T-helper 9 cell (primary cell): ENCODE data around the gene SLC38A7.
"Not testable (repeated sequence)": the region's sequence is repeated elsewhere in the genome, so short reads cannot be mapped to it uniquely, and the experiment has no call there.

ENCODE experiments used
- DNase-seq: peaks from one replicate; pipeline ENCODE4 v3.0.0-alpha.2; 2020

SLC38A7 gene

GRCh38 chr16:58670946-58671583 lies 13.5 kb downstream of the SLC38A7 start:
- DNase-seq, result no peak

- DNase-seq, result no peak
Observed at GRCh38 chr16:58670177-58670576, 14.4 kb downstream of the SLC38A7 start.

GRCh38 chr16:58665200-58665599 lies 19.4 kb downstream of the SLC38A7 start:
- DNase-seq, result no peak

- DNase-seq, result no peak
Observed at GRCh38 chr16:58661199-58661830, 23.3 kb downstream of the SLC38A7 start.

- DNase-seq, result not testable (repeated sequence)
Observed at GRCh38 chr16:58659911-58660310, 24.7 kb downstream of the SLC38A7 start.

DNA sequence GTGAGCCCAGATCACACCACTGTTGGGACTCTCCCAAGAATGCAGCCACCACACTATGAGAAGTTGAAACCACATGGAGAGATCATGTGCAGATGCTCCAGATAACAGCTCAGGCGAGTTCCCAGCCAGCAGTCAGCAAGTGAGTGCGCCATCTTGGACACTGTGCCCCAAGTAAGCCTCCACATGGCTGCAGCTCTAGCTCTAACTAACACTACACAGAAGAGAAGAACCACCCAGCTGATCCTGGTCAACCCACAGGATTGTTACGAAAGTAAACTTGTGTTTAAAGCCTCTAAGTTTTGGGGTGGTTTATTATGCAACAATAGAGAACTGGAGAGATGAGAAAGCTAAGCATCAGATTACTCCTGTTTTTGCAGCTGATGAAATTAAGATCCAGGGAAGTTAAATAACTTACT lies 25.8 kb downstream of the SLC38A7 start:
- no peak for DNase-seq

DNA sequence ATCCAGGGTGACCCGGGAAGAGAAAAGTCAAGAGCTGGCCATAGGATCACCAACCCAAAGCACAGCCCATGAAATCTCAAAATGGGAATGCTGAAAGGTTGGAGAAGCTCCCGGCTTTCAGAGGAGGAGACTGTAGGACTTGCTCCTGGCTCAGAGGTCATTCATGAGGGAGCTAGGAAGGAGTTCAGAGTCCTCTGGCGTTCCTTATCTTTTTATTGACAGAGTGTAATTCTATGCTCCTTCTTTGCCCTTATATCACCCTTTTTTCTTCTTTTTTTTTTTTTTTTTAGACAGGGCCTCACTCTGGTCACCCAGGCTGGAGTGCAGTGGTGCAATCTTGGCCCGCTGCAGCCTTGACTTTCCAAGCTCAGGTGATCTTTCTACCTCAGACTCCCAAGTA lies 27.7 kb downstream of the SLC38A7 start:
- no peak for DNase-seq

- DNase-seq, result no peak
Observed at GRCh38 chr16:58655215-58655596, 29.4 kb downstream of the SLC38A7 start.

DNA sequence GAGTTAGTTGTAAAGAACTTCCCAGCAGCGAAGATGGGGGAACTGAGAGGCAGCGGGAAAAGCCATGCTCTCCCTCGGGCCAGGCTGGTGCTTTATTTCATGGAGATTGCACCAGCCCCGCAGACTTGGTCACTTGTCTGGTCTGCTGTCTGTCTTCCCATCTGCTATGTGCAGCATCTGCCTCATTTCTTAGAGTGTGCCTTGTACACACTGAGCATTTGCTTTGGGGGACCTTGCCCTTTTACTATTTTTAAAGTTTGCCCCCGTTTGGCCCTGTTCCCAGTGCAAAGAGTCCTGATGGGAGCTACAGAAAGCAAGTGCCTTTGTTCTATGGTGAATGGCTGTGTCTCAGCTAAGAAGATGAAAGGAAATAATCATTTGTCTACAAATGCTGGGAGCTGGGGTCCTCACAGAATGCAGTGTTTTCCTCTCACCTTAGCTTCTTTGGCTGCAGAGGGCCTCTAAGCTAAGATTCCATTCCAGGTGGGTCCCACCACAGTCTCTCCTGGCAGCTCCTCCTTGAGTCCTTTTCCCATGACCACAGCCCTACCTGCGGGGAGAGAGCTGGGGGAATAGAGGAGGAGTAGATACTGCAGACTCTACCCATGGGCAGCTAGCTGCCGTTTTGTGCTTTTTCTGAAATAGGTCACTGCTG lies 29.9 kb downstream of the SLC38A7 start:
- no peak for DNase-seq

- DNase-seq, result no peak
Observed at GRCh38 chr16:58652741-58653140, 31.8 kb downstream of the SLC38A7 start.

GRCh38 chr16:58651965-58652348 lies 32.6 kb downstream of the SLC38A7 start:
- DNase-seq, result no peak

GRCh38 chr16:58649707-58650106 lies 34.9 kb downstream of the SLC38A7 start:
- DNase-seq, result no peak

DNA sequence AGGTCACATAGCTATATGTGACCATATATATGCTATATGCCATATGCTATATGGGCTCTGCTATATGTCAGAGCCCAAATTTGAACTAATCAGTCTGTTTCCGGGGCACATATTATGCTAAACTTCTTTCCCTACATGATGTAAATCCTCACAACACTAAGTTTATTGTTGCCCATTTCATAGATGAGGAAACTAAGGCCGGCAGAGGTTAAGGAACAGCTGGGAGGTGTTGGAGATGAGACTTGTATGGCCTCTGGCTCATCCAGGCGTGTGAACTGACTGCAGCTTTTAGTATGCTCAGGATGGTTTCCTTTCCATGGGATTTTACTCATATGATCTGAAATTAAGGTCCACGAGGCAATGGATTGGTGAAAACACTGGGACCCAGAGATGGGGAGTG lies 37.5 kb downstream of the SLC38A7 start:
- no peak for DNase-seq

- no peak for DNase-seq
Observed at GRCh38 chr16:58644765-58645487, 39.6 kb downstream of the SLC38A7 start.

GRCh38 chr16:58644108-58644507 lies 40.5 kb downstream of the SLC38A7 start:
- DNase-seq, result no peak

DNA sequence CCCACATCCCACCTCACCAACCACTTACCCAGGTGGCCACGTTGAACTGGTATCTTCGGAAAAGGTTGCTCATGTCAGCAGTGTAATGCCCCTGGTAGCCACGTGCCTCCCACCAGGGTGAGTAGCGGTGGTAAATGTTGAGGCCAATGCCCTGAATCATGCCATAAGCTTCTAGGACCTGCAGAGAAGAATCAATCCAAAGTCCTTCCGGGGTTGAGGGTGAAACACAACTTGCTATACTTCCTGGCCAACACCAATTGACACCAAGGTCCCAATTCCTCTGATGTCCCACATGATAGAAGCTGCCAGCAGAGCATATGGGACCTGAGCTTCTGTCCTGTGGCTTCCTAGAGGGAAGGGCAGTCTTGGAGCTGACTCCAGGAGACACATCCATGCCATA lies 43.6 kb downstream of the SLC38A7 start:
- DNase-seq, result no peak

DNA sequence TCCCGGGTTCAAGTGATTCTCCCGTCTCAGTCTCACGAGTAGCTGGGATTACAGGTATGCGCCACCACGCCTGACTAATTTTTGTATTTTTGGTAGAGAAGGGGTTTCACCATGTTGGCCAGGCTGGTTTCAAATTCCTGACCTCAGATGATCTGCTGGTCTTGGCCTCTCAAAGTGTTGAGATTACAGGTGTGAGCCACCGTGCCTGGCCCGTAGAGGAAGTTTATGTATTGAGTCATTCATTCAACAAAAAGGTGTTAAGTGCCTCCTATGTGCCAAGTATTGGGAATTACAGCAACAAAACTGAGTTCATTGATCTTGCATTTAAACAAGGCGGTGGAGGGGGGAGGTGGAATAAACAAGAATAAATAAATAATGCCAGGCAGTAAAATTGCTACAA lies 44.7 kb downstream of the SLC38A7 start:
- DNase-seq, result no peak

DNA sequence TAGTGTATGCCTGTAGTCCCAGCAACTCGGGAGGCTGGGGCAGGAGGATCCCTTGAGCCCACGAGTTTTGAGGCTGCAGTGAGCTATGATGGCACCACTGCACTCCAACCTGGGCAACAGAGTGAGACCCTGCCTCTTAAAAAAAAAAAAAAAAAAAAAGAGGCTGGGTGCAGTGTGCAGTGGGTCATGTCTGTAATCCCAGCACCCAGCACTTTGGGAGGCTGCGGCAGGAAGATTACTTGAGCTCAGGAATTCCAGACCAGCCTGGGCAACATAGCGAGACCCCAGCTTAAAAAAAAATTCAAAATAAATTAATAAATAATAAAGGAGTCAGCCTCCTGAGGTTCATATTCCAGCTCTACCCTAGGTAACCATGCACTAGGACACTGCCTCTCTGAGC lies 45.3 kb downstream of the SLC38A7 start:
- DNase-seq, result no peak

GRCh38 chr16:58638148-58639036 lies 46.2 kb downstream of the SLC38A7 start:
- no peak for DNase-seq

DNA sequence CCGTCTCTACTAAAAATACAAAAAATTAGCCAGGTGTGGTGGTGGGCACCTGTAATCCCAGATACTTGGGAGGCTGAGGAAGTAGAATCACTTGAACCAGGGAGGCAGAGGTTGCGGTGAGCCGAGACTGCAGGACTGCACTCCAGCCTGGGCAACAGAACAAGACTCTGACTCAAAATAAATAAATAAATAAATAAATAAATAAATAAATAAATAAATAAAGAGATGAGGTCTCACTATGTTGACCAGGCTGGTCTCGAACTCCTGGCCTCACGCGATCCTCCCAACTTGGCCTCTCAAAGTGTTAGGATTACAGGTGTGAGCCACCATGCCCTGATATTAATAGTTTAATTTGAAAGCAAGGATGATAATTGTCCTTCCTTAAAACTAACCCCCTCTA lies 47.5 kb downstream of the SLC38A7 start:
- DNase-seq, result not testable (repeated sequence)

DNA sequence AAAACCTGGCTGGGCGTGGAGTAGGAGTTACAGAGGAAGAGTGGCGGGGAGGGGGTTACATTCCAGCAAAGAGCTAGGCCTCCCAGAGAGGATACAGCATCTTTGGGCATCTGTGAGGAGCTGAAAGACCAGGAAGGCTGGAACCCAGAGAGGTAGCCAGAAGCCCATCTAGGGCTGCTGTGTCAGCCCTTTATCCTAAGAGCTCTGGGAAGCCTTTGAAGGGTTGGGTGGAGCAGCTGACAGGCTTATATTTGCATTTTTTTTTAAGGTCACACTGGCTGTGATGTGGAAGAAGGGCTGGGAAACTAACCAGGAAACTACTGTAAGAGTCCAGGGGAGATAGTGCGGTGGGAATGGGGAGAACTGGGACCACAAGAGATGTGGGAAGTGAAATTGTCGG lies 48.1 kb downstream of the SLC38A7 start:
- DNase-seq, result no peak

- DNase-seq, result no peak
Observed at GRCh38 chr16:58635502-58635901, 49.1 kb downstream of the SLC38A7 start.
